ENCODE results near the gene UTS2B.

UTS2B gene

DNA sequence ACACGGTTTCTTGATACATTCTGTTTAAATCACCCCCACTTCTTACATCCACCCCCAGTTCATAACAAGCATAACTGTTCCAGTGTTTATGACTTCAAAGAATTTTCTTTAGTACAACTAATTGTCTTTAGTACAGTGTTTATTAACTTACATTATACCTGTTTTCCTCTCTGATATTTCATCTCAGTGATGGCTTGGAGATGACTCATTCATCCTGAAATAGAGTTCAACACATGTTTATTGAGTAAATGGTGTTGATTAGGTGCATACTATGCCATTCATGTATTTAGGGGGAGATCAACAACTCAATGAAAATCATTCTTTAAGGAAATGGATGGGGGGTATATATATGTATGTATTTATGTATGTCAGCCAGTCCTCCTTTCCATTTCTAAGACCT, 21.7 kb upstream of the UTS2B start:
- no peak for DNase-seq (ENCODE audit: low read depth, low spot score)

DNA sequence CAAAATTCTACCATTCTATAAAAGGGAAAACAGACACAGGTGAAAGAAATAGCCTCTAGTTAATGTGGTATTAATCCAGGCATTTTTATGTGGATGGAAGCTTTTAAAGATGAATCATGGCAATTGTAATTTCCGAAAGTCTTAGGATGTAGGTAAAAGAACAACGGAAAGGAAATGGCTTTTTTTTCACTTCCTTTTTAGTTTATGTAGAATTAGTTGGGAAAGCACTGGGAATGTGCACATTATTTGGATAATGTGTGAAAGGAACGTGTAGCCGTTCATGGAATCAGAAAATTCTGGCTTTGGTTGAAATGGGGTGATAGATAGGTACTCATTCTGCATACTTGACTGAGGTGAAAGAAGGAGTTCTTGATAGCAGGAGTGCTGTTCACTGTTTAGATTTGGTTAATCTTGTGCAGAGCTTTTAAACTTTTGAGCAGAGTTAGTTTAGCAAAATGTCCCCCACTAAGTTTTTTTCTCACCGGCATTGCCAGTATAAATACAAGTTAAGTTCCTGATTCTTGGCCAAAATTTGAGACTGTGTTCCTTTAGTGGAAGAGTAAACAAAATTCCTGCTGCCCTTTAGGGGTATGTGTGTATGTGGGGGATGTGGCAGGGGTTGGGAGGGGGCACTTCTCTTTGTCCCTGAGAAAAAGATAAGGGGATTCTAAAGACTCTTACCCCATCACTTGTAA, 20.2 kb upstream of the UTS2B start:
- no peak for DNase-seq (ENCODE audit: low read depth, low spot score)

DNA sequence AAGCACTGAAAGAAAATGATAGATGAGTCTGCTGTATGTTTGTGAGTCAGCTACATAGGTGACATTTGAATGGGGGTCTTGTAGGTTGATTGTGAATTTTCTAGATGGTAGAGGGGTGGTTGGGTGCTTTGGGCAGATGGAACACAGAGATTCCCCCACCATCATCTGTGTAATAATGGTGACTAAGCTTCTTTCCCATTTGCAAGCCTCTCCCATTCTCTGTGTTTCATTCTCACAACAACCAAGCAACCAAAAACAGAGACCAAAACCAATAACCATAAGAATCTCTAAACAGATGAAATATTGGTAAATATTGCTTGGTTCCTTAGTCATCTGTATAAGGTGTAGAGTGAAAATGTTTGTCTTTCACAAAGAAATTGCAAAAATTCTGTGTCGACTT, 17.8 kb upstream of the UTS2B start:
- DNase-seq (ENCODE audit: low read depth, low spot score), result no peak

DNA sequence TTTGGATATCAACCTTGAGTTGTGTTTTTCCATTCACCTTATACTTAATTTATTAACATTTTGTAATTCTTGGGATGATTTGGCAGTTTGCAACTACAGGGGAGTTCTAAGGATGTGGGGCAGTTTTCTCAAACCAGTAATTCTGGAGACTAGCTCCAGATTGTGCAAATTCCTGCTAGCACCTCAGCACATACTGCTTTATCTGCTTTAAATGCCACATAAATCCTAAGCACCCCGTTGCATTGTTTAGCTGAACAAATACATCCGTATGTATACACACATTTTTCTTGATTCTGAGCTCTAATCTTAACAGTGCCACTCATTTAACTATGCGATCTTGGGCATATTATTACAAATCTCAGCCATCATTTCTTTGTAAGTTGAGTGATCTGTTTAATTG, 16.9 kb upstream of the UTS2B start:
- no peak for DNase-seq (ENCODE audit: low read depth, low spot score)

DNA sequence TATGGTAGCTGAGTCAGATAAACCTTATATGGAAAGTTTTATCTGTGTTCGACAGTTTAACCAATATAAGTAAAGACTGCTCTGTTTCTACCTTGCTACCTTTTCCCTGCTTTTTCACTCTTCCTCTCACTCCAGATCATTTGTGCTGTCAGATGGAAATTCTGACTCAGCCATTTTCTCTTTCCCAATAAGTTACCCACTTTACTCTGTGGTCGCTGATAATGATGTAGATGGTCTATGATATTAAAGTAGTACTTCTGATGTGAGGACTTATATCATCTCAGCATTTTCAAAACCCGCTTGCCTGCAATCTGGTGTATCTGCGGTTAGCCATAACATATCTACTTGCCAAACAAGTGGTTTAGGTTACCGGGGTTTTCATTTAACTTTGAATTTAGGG, 15.0 kb upstream of the UTS2B start:
- DNase-seq (ENCODE audit: low read depth, low spot score), result no peak

DNA sequence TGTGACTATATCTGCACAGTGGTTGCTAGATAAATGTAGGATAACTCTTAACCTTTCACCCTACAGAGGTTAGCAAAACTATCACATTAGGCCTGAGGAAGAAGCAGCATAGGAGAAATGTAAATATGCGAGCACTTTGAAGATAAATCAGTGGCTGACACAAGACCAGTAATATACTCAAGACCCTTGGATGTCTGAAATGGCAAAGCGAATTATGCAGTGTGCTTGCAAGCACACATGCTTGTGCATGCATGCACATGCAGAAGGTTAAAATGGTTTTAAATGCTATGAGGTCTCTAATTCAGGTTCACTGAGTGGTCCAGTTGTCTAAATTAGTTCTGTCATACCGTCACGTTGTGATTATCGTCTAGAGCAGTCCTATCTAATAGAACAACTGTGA, 13.6 kb upstream of the UTS2B start:
- DNase-seq (ENCODE audit: low read depth, low spot score), result no peak

DNA sequence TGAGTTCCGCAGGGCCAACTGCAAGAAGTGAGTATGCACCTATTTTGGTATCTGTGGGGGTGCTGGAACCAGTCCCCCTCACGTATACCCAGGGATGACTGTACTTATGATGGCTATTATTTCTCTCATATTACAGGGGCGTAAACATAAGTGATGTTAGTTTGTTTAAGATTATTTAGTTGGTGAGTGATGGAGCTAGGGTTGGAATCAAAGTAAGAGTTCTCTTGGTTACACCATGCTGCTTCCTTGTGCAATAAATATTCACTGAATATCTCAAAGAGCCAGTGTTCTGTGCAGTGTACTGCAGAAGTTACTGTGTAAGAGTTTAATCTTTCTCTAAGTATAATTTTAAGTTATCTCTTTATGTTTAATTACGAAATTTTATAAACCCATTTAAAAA, 12.8 kb upstream of the UTS2B start:
- no peak for DNase-seq (ENCODE audit: low read depth, low spot score)

DNA sequence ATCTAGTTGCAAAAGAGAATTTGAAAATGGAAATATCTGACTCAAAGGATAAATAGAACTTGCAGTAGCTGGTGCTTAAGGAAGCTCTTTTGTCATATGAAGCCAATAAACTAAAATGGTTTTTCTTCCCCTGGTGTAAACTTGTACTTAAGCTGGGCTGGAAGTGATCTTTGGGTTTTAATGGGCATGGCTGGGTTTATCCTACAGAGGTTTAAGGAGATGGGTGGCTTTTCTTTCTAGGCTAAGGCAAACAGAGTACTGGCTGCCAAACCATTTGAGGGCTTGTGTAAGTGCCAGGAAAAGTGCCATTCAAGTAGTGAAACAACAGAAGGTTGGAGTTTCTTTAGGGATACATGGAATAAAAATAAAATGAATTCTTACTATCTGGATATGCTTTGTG, 12.1 kb upstream of the UTS2B start:
- DNase-seq (ENCODE audit: low read depth, low spot score), result no peak

DNA sequence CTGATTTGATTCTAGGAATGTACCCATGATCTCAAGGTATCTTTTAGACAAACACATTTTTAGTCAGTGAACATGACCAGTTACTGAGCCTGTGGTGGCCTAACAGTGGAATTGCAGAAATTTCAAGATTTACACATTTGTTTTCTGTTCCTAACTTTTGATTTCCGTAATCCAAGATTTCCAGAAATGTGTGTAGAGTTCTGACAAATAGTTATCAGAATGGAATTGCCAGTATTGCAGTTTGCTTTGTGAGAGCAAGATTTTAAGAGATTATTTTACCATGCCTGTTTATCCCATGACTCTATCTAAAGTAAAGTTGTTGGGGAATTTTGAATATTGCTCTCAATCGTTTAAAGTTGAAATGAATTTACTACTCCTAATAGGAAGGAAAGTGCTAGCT, 11.7 kb upstream of the UTS2B start:
- DNase-seq (ENCODE audit: low read depth, low spot score), result no peak

DNA sequence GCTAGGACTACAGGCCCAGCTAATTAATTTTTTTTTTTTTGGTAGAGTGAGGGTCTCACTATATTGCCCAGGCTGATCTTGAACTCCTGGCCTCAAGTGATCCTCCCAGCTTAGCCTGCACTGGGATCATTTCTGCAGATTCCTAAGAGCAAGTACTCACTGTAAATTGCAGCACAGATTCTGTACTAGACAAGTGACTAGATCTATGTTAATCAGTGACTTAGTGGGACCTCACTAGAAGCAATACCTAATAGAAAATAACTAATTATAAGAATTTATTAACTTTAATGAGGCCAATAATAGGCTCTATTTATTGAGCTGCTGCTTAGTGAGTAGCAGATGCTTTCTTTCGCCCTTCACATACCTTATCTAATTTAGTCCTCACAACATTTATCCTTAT, 10.6 kb upstream of the UTS2B start:
- no peak for DNase-seq (ENCODE audit: low read depth, low spot score)

DNA sequence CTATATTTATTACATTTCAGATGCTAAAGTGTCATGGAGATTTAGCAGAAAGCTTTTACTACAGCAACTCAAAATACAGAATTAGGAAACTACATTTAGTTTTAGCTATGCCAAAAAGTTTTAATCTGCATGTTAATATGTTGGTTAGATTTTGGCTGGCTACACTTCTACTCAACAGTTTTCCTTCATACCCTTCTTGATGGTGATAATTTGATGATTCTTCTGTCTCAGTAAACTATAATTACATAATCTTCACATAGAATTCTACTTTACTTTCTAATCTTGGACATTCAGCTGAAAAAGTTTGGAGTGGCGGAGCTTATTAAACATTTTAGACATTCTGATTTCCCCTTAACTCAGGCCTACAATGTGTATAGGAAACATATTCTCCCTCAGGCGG, 10.0 kb upstream of the UTS2B start:
- DNase-seq (ENCODE audit: low read depth, low spot score), result no peak

DNA sequence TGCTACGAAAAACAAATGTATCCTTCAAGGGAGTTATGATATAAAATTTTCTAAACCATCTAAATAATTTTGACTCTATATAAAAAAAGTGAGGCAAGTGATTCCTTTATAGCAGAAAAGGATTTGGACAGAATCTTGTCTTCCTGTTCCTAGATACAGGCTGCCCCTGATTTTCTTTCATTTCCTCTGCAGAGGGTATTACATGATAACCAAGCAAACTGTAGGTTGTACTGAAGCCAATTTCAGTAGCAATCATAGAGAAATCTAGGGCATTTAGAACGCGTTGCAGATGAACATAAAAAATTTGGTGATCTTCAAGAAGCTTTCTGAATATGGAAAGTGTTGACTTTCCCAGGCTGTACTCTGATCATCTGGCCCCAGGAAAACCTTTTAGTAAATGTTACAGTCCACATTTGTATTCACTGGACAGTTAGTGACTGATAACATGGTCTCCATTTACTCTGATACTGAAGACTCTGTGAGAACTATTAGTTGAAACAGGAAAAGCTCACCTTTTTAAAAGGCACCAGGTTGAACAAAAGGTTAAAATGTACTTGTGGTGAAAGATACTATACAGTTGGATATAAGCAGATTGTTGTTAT, 9.1 kb upstream of the UTS2B start:
- DNase-seq (ENCODE audit: low read depth, low spot score), result no peak

DNA sequence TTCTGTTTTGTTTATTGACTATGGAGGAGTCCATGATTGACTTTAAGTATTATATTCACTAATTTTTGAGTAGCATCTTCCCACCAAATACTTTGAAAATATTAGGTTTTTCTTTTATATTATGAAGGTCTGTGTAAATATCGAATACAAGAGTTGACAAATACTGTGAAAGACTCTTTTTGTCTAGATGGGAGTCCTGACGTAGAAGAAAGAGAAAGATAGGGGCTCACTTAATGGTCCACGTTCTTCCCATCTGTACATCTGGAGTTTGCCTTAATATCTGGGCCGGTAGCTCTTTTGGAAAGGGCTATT, 7.8 kb upstream of the UTS2B start:
- no peak for DNase-seq (ENCODE audit: low read depth, low spot score)

DNA sequence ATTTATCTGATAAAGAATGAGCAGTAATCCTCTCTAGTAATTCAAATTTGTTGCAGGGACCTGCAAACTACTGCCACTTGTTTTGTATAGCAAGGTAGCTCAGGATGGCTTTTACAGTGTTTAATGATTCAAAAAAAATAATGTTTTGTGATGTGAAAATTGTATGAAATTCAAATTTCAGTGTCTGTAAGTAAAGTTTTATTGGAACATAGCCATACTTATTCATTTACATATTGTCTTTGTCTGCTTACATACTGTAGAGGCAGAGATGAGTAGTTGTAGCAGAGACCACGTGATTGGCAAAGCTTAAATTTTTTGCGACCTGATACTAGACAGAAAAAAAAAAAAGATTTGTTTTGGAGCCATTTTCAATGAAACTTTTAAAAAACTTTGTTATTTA, 6.5 kb upstream of the UTS2B start:
- no peak for DNase-seq (ENCODE audit: low read depth, low spot score)

DNA sequence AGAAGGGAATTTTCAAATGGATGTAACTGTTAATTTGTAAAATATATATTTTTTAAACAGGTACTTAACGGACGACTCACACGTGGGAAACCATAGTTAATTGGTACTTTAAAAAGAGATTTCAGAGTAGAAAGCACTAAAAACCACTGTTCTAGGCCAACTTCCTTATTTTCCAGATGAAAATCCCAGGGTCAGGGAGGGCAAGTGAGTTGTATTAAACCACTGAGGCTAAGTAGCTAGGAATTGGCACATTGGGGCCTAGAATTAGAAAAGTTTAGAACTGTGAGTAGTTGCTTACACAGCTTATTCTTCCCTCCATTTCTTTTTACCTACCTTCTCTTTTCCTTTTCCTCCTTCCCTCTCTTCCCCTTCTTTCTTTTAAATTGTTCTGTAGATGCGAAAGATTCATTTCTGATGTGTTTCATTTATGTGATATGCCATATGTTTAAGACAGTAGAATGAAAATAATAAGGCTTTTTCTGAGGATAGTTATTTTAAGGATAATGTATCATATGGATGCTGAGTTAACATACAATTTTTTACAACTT, 4.1 kb upstream of the UTS2B start:
- DNase-seq (ENCODE audit: low read depth, low spot score), result no peak

DNA sequence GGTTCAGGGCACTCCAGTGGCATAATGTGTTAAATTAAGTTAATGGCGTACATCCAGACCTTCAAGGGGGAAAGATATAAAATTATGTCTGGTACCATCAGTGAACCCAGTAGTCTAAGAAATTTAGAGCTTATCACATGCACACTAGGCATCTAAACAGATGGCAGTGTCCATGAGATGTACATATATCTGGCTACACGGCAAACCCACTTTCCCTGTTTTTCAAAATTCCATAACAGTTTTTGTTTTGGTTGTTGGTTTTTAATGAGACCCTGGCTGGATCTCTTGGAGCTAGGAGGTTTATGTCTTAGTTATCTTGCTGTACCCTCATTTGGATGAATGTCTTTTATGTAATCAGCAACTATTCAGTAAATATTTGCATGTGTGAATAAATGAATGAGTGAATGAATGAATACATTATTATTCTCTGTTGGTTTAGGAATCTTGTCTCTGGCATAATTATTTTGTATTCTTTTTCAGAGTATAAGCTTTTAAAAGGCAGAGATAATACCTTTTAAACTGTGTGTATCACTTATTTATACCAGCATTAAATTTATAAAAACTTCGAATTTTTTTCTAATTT, 3.1 kb upstream of the UTS2B start:
- no peak for DNase-seq (ENCODE audit: low read depth, low spot score)

DNA sequence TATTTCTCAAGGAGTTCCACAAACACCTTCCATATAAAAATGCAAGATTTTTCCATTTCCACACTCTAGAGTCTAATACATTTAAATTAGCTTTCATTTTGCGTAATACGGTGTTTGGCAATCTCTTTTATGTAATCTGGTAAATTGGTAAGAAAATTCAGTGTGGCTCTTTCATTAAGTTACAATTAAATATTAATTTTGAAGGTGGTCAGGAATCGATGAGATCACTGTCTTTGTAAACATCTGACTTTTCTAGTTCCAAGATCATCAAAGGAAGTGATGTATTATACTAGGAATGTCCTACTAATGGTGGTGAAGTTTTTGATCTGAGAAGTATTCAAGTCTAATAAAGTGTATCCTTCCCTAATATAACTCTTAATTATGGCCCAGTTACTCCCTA, 1.1 kb upstream of the UTS2B start:
- DNase-seq (ENCODE audit: low read depth, low spot score), result no peak

DNA sequence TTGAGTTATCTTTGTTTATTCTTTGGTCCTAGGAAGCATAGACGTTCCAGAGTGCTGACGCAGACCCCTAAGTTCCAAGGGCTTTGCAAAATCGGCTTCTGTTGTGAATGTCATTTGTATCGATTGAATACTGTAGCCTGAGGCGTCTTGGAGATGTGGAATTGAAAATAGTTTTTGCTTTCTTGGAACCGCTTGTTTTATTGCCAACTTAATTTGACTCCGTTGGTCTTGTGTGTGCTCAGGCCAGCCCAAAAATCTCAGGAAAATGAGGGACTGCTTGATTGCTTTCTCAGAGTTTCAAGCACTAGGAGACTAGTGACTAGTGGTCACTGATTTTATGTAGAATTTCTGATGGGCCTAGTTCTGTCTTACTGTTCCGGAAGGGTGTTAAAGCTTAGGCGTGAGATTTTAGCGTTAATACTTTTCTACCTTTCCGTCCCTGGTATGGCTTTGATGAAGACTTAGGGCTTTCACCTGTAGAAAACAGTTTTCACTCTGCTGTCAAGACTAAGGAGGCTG, 263 bp upstream of the UTS2B start:
- DNase-seq (ENCODE audit: low read depth, low spot score), result no peak

DNA sequence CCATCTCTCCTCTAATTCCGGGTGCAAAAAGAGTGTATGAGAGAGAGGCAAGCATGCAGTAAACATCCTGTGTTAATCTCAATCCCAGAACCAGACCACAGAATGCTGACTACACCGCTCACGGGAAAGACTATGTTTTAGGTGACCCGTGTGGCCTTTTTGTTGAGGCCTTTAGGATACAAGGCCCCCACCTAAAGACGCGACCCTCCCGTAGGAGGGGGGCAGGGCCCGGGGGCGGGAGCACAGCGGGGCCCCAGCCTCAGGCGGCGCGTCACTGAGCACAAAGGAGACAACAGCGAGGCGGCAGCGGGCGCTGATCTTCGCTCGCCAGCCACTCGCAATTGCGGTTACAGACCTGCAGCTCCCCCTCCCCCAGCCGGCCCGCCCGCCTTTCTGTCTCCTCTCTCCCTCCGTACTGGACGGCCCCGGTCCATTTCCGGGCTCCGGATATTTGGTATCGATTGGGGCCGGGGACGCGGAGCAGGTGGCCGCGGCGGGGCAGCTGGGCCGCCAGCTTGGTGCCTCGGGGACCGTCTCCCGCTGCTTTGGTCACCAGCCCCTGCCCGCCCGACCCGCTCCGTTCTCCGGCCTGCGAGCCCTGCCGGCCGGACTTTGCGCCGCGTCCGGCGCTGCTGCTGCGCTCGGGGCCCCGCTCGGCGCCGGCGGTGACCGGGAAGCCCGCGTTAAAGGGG, 1.2 kb downstream of the UTS2B start, which contains the start of gene CCDC50:
Gene CCDC50 (plus strand): TSS at position 433 of the 692 bp plus-strand sequence. CDS start 281 bp downstream, outside the sequence.
- no peak for DNase-seq (ENCODE audit: low read depth, low spot score)

DNA sequence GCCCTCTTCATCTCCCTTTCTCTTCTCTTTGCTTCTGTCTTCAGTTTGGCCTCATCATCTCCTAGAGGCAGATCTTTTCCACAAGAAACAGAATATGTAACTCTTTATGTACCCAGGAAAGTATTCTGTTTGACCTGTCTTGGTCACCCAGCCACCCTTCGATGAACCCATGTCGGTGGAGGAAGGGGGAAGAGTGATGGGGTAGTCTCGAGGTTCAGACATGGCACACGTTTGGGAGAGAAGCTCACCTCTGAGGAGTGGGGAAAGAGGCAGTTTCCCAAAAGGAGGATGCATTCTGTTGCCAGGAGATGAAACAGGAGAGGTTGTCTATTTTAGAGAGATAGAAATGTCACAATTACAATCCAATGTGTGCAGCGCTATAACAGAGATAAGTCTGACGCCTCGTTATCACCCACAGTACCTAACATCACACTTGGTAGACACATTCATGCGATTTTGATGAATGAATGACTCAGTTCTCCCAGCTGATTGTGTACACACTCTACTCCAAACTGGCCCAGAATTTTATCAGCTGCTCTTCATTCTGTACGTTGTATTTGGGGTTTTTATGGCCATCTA, 1.9 kb downstream of the UTS2B start:
- DNase-seq (ENCODE audit: low read depth, low spot score), result no peak

DNA sequence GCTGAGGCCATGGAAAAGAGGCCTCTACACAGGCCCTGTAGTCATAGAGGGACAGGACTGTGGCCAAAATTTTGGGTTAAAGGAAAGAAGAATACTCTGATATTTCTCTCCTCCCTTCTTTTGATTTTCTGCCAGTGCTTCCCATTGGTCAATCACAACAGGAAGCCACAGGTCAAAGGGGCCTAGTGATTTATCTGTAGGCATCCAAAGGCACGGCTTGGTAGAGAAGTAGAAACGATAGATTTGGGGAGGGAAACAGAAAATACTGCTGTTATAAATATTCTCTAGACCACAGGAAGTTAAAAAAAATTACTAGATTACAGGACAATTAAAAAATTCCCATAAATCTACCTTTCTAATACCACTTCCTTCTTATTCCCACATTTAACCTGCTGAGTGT, 2.8 kb downstream of the UTS2B start:
- no peak for DNase-seq (ENCODE audit: low read depth, low spot score)

DNA sequence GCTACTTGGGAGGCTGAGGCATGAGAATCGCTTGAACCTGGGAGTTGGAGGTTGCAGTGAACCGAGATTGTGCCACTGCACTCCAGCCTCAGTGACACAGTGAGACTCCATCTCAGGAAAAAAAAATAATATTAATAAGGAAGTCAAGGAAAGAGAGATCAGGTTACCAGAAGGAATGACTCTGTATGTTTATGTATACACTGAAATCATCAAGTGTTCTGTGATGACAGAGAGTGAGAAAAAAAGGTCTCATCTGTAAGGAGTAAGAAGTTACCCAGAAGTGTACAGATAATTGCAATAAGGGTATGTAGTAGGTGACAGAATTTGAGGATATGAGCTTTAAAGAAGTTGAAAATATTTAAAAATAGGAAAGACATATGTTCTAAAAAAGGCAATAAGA, 5.4 kb downstream of the UTS2B start:
- no peak for DNase-seq (ENCODE audit: low read depth, low spot score)

Data from activated CD4-positive, CD25-positive, alpha-beta regulatory T cell treated with anti-CD3 and anti-CD28 coated beads, Interleukin-2, amount 50 U/mL, for 16 hours (primary cell).